ENCODE data around the gene AOC1. TPM values are rescaled to one million over a fixed set of nuclear protein-coding genes. Genes with fewer than 3 reads are reported as not detected.

AOC1 gene
- not detected in 5 replicates for total RNA-seq (2022; extraction: Qiagen RNA extraction; ENCODE audit: low read depth)

GRCh38 chr7:150852371-150852905, at the start of gene AOC1:
AOC1 (plus strand) TSS chr7:150852517; CDS start chr7:150856471, 3,954 bp downstream.

Other genes starting within 250 kb of the AOC1 start
- not detected in 5 replicates for gene GIMAP6, start 220.1 kb upstream of the AOC1 start, total RNA-seq (2022; extraction: Qiagen RNA extraction; ENCODE audit: low read depth)
- gene GIMAP2, start 166.8 kb upstream of the AOC1 start, total RNA-seq (2022; extraction: Qiagen RNA extraction; ENCODE audit: low read depth) = 0.06 to 0.17 TPM in 2 of 5 replicates, not detected in the others
- gene GIMAP1, start 135.9 kb upstream of the AOC1 start, total RNA-seq (2022; extraction: Qiagen RNA extraction; ENCODE audit: low read depth) = not detected in 5 replicates
- not detected in 5 replicates for gene GIMAP5, start 115.1 kb upstream of the AOC1 start, total RNA-seq (2022; extraction: Qiagen RNA extraction; ENCODE audit: low read depth)
- gene TMEM176B, start 52.2 kb upstream of the AOC1 start, total RNA-seq (2022; extraction: Qiagen RNA extraction; ENCODE audit: low read depth) = 0.20 TPM in 1 of 5 replicates, not detected in the others
- gene TMEM176A, start 51.7 kb upstream of the AOC1 start, total RNA-seq (2022; extraction: Qiagen RNA extraction; ENCODE audit: low read depth) = not detected in 5 replicates
- gene KCNH2, start 125.8 kb downstream of the AOC1 start, total RNA-seq (2022; extraction: Qiagen RNA extraction; ENCODE audit: low read depth) = 0.29 to 0.61 TPM (median 0.37 TPM) in 5 replicates
- gene NOS3, start 138.5 kb downstream of the AOC1 start, total RNA-seq (2022; extraction: Qiagen RNA extraction; ENCODE audit: low read depth) = 0.15 to 0.55 TPM (median 0.49 TPM) in 5 replicates
- 0.62 to 1.1 TPM (median 0.87 TPM) in 5 replicates for gene ATG9B, start 172.0 kb downstream of the AOC1 start, total RNA-seq (2022; extraction: Qiagen RNA extraction; ENCODE audit: low read depth)
- 31.5 to 51.8 TPM (median 48.0 TPM) in 5 replicates for gene ABCB8, start 175.9 kb downstream of the AOC1 start, total RNA-seq (2022; extraction: Qiagen RNA extraction; ENCODE audit: low read depth)
- gene ASIC3, start 196.0 kb downstream of the AOC1 start, total RNA-seq (2022; extraction: Qiagen RNA extraction; ENCODE audit: low read depth) = 5.7 to 12.6 TPM (median 12.2 TPM) in 5 replicates
- gene CDK5, start 205.4 kb downstream of the AOC1 start, total RNA-seq (2022; extraction: Qiagen RNA extraction; ENCODE audit: low read depth) = 32.1 to 37.0 TPM (median 34.9 TPM) in 5 replicates
- 182 to 287 TPM (median 275 TPM) in 5 replicates for gene SLC4A2, start 207.1 kb downstream of the AOC1 start, total RNA-seq (2022; extraction: Qiagen RNA extraction; ENCODE audit: low read depth)
- gene FASTK, start 228.3 kb downstream of the AOC1 start, total RNA-seq (2022; extraction: Qiagen RNA extraction; ENCODE audit: low read depth) = 48.1 to 80.5 TPM (median 74.4 TPM) in 5 replicates
- 32.4 to 64.6 TPM (median 50.8 TPM) in 5 replicates for gene TMUB1, start 231.0 kb downstream of the AOC1 start, total RNA-seq (2022; extraction: Qiagen RNA extraction; ENCODE audit: low read depth)
- 43.6 to 72.2 TPM (median 61.9 TPM) in 5 replicates for gene AGAP3, start 234.0 kb downstream of the AOC1 start, total RNA-seq (2022; extraction: Qiagen RNA extraction; ENCODE audit: low read depth)